Measurements from ENCODE around the gene MAP4K1.
"Not testable (repeated sequence)": the region's sequence is repeated elsewhere in the genome, so short reads cannot be mapped to it uniquely, and the experiment has no call there.

The MAP4K1 gene

GRCh38 chr19:38619361-38620174 is 1.8 kb upstream of the MAP4K1 start:
- DNase-seq: no peak

GRCh38 chr19:38618590-38619360 is 1.0 kb upstream of the MAP4K1 start, which contains the start of gene EIF3K:
Gene EIF3K, plus strand, starts transcription at chr19:38619188. Its CDS starts 81 bp downstream, at chr19:38619269.
- peak; percentile 98 for DNase-seq

GRCh38 chr19:38617283-38617763 is 430 bp downstream of the MAP4K1 start:
- DNase-seq: peak; percentile 15

GRCh38 chr19:38616265-38616664 is 1.5 kb downstream of the MAP4K1 start:
- DNase-seq: peak; percentile 15

GRCh38 chr19:38615007-38615581 is 2.7 kb downstream of the MAP4K1 start:
- DNase-seq: no peak

- no peak for DNase-seq
These were observed 3.5 kb downstream of the MAP4K1 start for GRCh38 chr19:38614289-38614688.

- DNase-seq: no peak
These were observed 11.6 kb downstream of the MAP4K1 start for GRCh38 chr19:38606131-38606530.

- DNase-seq: not testable (repeated sequence)
These were observed 14.9 kb downstream of the MAP4K1 start for GRCh38 chr19:38602856-38603255.

GRCh38 chr19:38599722-38600121 is 18.0 kb downstream of the MAP4K1 start:
- no peak for DNase-seq

GRCh38 chr19:38597075-38597474 is 20.7 kb downstream of the MAP4K1 start:
- no peak for DNase-seq

- peak; percentile 6 for DNase-seq
These were observed 21.4 kb downstream of the MAP4K1 start for GRCh38 chr19:38596057-38596981.

GRCh38 chr19:38592940-38593339 is 24.8 kb downstream of the MAP4K1 start:
- DNase-seq: no peak

GRCh38 chr19:38588041-38588440 is 29.7 kb downstream of the MAP4K1 start:
- DNase-seq: no peak

- no peak for DNase-seq
These were observed 30.2 kb downstream of the MAP4K1 start for GRCh38 chr19:38587562-38587961.

GRCh38 chr19:38583985-38584305 is 33.8 kb downstream of the MAP4K1 start:
- DNase-seq: no peak

GRCh38 chr19:38583219-38583984 is 34.4 kb downstream of the MAP4K1 start:
- DNase-seq: no peak

GRCh38 chr19:38580080-38580479 is 37.7 kb downstream of the MAP4K1 start:
- no peak for DNase-seq

- DNase-seq: peak; percentile 34
These were observed 38.4 kb downstream of the MAP4K1 start for GRCh38 chr19:38579304-38579703.

- no peak for DNase-seq
These were observed 39.9 kb downstream of the MAP4K1 start for GRCh38 chr19:38577826-38578225.

GRCh38 chr19:38571682-38572081 is 46.1 kb downstream of the MAP4K1 start:
- no peak for DNase-seq

GRCh38 chr19:38569368-38569983 is 48.3 kb downstream of the MAP4K1 start:
- no peak for DNase-seq

Measured in CD4-positive, alpha-beta T cell treated with Interleukin-10 for 1 hour (primary cell).